K562 (cell line): ENCODE measurements around the gene SCAMP3. TPM values are rescaled to one million over a fixed set of nuclear protein-coding genes. Genes with fewer than 3 reads are reported as not detected.

ENCODE experiments used
- ARID1B ChIP-seq: fragments of 450-650 bp; IDR thresholded peaks from 2 replicates; pipeline ENCODE4 v1.6.1; 2016; ENCODE audit warnings: antibody characterized with exemption, mild to moderate bottlenecking, inconsistent platforms
- ATF1 ChIP-seq, 2 experiments: fragments of 450-650 bp in 1 of 2; IDR thresholded peaks; 2 replicates each; pipeline ENCODE4 v1.6.1; 2016; ENCODE audit warnings: missing compliant biosample characterization in 1 of 2, missing genetic modification characterization in 1 of 2
- CBX2 ChIP-seq: fragments of 200-600 bp; sonication (generic); IDR thresholded peaks from one replicate; pipeline ENCODE4 v1.6.1; 2012; ENCODE audit warnings: mild to moderate bottlenecking, low read length, inconsistent platforms; ENCODE audit not compliant: insufficient read depth, poor library complexity, severe bottlenecking
- GABPB2 ChIP-seq: fragments of 250-450 bp; sonication (Bioruptor Pico); conservative IDR thresholded peaks from 2 replicates; pipeline ENCODE4 v1.5.1; 2021; ENCODE audit warnings: mild to moderate bottlenecking
- GTF2A2 ChIP-seq: IDR thresholded peaks from 2 replicates; pipeline ENCODE4 v1.6.1; 2016; ENCODE audit warnings: mild to moderate bottlenecking, missing genetic modification characterization, missing compliant biosample characterization
- HDAC6 ChIP-seq: IDR thresholded peaks from 2 replicates; pipeline ENCODE4 v1.6.1; 2012; ENCODE audit warnings: low read depth, mild to moderate bottlenecking, control low read depth, inconsistent platforms, low read length, moderate library complexity
- HEY1 ChIP-seq: fragments of 250-450 bp; sonication (Bioruptor Pico); IDR thresholded peaks from 2 replicates; pipeline ENCODE4 v1.5.0; 2020; ENCODE audit warnings: mild to moderate bottlenecking, moderate library complexity, borderline replicate concordance
- HIVEP1 ChIP-seq: fragments of 250-450 bp; sonication (Bioruptor Pico); IDR thresholded peaks from 2 replicates; pipeline ENCODE4 v1.4.0; 2020; ENCODE audit warnings: mild to moderate bottlenecking
- HOXB6 ChIP-seq: fragments of 250-450 bp; sonication (Bioruptor Pico); IDR thresholded peaks from 2 replicates; pipeline ENCODE4 v1.5.1; 2022; ENCODE audit warnings: mild to moderate bottlenecking, borderline replicate concordance
- NCOA4 ChIP-seq: fragments of 450-650 bp; IDR thresholded peaks from 2 replicates; pipeline ENCODE4 v1.6.1; 2018; ENCODE audit warnings: mild to moderate bottlenecking; ENCODE audit not compliant: partially characterized antibody
- SAFB ChIP-seq: fragments of 200-400 bp; formaldehyde crosslinking; IDR thresholded peaks from 2 replicates; pipeline ENCODE4 v1.6.1; 2017; ENCODE audit warnings: low read depth, low read length, borderline replicate concordance
- TAF15 ChIP-seq: fragments of 200-400 bp; formaldehyde crosslinking; IDR thresholded peaks from 2 replicates; pipeline ENCODE4 v1.6.1; 2017; ENCODE audit warnings: mild to moderate bottlenecking, low read depth, low read length, moderate library complexity
- U2AF2 ChIP-seq: fragments of 200-400 bp; formaldehyde crosslinking; optimal IDR thresholded peaks from 2 replicates; pipeline ENCODE3; 2017; ENCODE audit warnings: low read depth, mild to moderate bottlenecking, low read length
- ZNF197 ChIP-seq: fragments of 200-800 bp; sonication (Bioruptor generic); IDR thresholded peaks from 2 replicates; pipeline ENCODE4 v1.6.1; 2016; ENCODE audit warnings: low read depth, missing genetic modification characterization, missing compliant biosample characterization
- ZNF23 ChIP-seq: fragments of 250-450 bp; sonication (Bioruptor Pico); IDR thresholded peaks from 2 replicates; pipeline ENCODE4 v1.4.0; 2020; ENCODE audit warnings: mild to moderate bottlenecking
- ZNF766 ChIP-seq: fragments of 200-800 bp; sonication (Bioruptor generic); conservative IDR thresholded peaks from 2 replicates; pipeline ENCODE4 v1.6.1; 2016; ENCODE audit warnings: missing genetic modification characterization, missing compliant biosample characterization
- ZNF79 ChIP-seq: fragments of 250-450 bp; sonication (Bioruptor Pico); IDR thresholded peaks from 2 replicates; pipeline ENCODE4 v1.4.0; 2020; ENCODE audit warnings: low read depth, mild to moderate bottlenecking, moderate library complexity
- ZSCAN32 ChIP-seq: fragments of 450-650 bp; formaldehyde crosslinking; IDR thresholded peaks from 2 replicates; pipeline ENCODE4 v1.4.0; 2020; ENCODE audit warnings: mild to moderate bottlenecking, moderate library complexity
- polyA plus RNA-seq, 8 experiments: library from polyadenylated mRNA; depleted of rRNA in 4 of 8; stranded (reverse) in 5 of 8; unstranded in 3 of 8; fragments of >200 nt; fragmentation: Nextera tagmentation in 2 of 8; fragmentation: Illumina TruSeq in 1 of 8; extraction: Ambion mirVana in 2 of 8; extraction: Trizol in 1 of 8; gene quantifications; 2 replicates each; pipeline versions ENCODE4 v1.2.1 to v1.2.3, GENCODE V29; 2011 to 2014; ENCODE audit warnings: inconsistent platforms in 1 of 8, missing spikeins in 1 of 8
- total RNA-seq, 7 experiments: library from RNA; depleted of rRNA in 6 of 7; stranded (reverse); fragments of >200 nt in 6 of 7; fragmentation: Illumina TruSeq in 2 of 7; extraction: Trizol in 2 of 7; gene quantifications; 2 replicates each; pipeline versions ENCODE4 v1.2.1 to v1.2.3, GENCODE V29; 2011 to 2021; ENCODE audit warnings: low replicate concordance in 1 of 7
- TF ChIP-seq, protein P1 (sequence below): fragments of 450-650 bp; IDR thresholded peaks from 2 replicates; pipeline ENCODE4 v1.6.1; 2017; ENCODE audit warnings: mild to moderate bottlenecking, moderate library complexity
- TF ChIP-seq, protein P2 (sequence below): sonication (generic); formaldehyde crosslinking; IDR thresholded peaks from 2 replicates; pipeline ENCODE4 v1.8.0; 2022; ENCODE audit warnings: mild to moderate bottlenecking, missing genetic modification reagents
- TF ChIP-seq, protein P3 (sequence below), 2 experiments: fragments of 450-650 bp; conservative IDR thresholded peaks; 2 replicates each; pipeline ENCODE4 v1.6.1; 2017; ENCODE audit warnings: mild to moderate bottlenecking in 2 of 2, moderate library complexity in 2 of 2

The SCAMP3 gene
- total and polyA plus RNA-seq, 9 of the 15 experiments (the other 6 are each of a cell fraction or from before 2014, with no cell fraction given), result 14.2 to 131 (median 86.1) TPM

DNA sequence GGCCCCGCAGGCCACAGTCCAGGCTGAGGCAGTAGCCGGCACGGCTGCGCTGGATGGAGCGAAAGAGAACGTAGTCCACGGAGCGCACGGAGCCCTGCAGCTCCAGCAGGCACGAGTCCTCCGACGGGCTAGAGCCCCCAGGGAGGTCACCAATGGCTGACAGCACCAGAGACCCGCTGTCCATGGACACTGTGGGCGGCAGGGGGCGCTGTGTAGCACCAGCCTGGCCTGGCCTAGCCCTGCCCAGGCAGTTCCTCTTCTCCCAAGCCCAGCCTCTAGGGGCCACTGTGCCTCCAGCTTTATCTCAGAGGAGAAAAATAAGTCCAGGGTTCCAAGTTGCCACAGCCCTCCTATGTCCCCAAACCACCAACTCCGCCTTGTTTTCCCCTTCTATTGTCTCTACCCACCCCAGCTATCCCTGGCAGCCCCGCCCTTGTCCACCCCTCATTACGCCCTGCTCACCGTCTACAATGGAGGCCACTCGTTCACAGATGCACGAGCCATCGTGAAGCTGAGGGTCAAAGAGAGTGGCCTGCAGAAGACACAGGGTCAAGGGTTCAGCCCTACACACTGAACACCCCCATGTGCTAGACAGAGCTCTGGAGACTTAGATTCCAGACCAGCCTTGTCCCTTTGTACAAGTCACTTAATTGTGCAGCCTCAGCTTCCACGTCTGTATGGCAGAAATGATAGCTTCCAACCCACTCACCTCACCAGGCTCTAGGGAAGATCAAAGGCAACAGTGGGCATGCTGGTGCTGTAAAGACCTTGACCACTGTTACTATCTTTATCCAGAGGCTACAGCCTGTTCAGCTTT, 11.3 kb downstream of the SCAMP3 start (continued):
- TF ChIP-seq ZNF766 (no peak), GTF2A2 (no peak), HOXB6 (CRISPR knock-in tag) (no peak), GABPB2 (CRISPR knock-in tag) (no peak), ZNF197 (CRISPR knock-in tag) (no peak), ZNF23 (CRISPR knock-in tag) (no peak), U2AF2 (no peak), ARID1B (peak; percentile 46; the same call in 1 of the 2 replicates), NCOA4 (no peak), ATF1 (CRISPR knock-in tag; IDR thresholded peaks at IDR 0.05) (no peak), ATF1 (tag; IDR thresholded peaks at IDR 0.05) (no peak), HEY1 (CRISPR knock-in tag) (no peak), ZNF79 (no peak), HDAC6 (no peak), TAF15 (no peak), CBX2 (no peak), ZSCAN32 (CRISPR knock-in tag) (no peak), HIVEP1 (no peak), SAFB (no peak)
- TF ChIP-seq, protein P1, sequence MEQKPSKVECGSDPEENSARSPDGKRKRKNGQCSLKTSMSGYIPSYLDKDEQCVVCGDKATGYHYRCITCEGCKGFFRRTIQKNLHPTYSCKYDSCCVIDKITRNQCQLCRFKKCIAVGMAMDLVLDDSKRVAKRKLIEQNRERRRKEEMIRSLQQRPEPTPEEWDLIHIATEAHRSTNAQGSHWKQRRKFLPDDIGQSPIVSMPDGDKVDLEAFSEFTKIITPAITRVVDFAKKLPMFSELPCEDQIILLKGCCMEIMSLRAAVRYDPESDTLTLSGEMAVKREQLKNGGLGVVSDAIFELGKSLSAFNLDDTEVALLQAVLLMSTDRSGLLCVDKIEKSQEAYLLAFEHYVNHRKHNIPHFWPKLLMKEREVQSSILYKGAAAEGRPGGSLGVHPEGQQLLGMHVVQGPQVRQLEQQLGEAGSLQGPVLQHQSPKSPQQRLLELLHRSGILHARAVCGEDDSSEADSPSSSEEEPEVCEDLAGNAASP, result no peak
- TF ChIP-seq, protein P2, sequence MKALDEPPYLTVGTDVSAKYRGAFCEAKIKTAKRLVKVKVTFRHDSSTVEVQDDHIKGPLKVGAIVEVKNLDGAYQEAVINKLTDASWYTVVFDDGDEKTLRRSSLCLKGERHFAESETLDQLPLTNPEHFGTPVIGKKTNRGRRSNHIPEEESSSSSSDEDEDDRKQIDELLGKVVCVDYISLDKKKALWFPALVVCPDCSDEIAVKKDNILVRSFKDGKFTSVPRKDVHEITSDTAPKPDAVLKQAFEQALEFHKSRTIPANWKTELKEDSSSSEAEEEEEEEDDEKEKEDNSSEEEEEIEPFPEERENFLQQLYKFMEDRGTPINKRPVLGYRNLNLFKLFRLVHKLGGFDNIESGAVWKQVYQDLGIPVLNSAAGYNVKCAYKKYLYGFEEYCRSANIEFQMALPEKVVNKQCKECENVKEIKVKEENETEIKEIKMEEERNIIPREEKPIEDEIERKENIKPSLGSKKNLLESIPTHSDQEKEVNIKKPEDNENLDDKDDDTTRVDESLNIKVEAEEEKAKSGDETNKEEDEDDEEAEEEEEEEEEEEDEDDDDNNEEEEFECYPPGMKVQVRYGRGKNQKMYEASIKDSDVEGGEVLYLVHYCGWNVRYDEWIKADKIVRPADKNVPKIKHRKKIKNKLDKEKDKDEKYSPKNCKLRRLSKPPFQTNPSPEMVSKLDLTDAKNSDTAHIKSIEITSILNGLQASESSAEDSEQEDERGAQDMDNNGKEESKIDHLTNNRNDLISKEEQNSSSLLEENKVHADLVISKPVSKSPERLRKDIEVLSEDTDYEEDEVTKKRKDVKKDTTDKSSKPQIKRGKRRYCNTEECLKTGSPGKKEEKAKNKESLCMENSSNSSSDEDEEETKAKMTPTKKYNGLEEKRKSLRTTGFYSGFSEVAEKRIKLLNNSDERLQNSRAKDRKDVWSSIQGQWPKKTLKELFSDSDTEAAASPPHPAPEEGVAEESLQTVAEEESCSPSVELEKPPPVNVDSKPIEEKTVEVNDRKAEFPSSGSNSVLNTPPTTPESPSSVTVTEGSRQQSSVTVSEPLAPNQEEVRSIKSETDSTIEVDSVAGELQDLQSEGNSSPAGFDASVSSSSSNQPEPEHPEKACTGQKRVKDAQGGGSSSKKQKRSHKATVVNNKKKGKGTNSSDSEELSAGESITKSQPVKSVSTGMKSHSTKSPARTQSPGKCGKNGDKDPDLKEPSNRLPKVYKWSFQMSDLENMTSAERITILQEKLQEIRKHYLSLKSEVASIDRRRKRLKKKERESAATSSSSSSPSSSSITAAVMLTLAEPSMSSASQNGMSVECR (CRISPR knock-in tag), result peak; percentile 33; the same call in 1 of the 2 replicates
- TF ChIP-seq, protein P3, sequence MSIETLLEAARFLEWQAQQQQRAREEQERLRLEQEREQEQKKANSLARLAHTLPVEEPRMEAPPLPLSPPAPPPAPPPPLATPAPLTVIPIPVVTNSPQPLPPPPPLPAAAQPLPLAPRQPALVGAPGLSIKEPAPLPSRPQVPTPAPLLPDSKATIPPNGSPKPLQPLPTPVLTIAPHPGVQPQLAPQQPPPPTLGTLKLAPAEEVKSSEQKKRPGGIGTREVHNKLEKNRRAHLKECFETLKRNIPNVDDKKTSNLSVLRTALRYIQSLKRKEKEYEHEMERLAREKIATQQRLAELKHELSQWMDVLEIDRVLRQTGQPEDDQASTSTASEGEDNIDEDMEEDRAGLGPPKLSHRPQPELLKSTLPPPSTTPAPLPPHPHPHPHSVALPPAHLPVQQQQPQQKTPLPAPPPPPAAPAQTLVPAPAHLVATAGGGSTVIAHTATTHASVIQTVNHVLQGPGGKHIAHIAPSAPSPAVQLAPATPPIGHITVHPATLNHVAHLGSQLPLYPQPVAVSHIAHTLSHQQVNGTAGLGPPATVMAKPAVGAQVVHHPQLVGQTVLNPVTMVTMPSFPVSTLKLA (conservative IDR thresholded peaks at IDR 0.05), result peak in 1 of 2 experiments; percentile 55; a peak in 1 of 4 replicates
